ENCODE measurements around the gene ATAT1. TPM values are rescaled to one million over a fixed set of nuclear protein-coding genes. Genes with fewer than 3 reads are reported as not detected.

ATAT1 gene
- total and polyA plus RNA-seq, 10 donors = 2.4 to 9.7 (median 7.3) TPM

- intact Hi-C loops (cut with DNase I; ENCODE audit: low total_unique reads) = loop anchor here (10.0 kb wide), 1 partner anchor 188 kb away; the partner anchor contains the start of gene HLA-E
- peak; percentile 80 to 95 (median 89) for TF ChIP-seq CTCF (IDR thresholded peaks at IDR 0.05 in 8 of 11, conservative IDR thresholded peaks at IDR 0.05 in 3 of 11)
- peak; percentile 86 to 92 (median 88) for TF ChIP-seq POLR2AphosphoS5 (IDR thresholded peaks at IDR 0.05)
- TF ChIP-seq POLR2A (IDR thresholded peaks at IDR 0.05) = peak in 2 of 3 donors; percentile 20 to 34
- 0 to 1% (median 1%) methylated on average over 36 to 57 of the region's 57 CpGs for WGBS, 5 donors
Observed at GRCh38 chr6:30672445-30673253, 46.0 kb downstream of the ATAT1 start, which contains the start of gene DHX16. DHX16 (minus strand) TSS chr6:30673006; CDS start chr6:30672841, 165 bp downstream.

GRCh38 chr6:30676660-30677285 is 50.1 kb downstream of the ATAT1 start:
- intact Hi-C loops (cut with DNase I; ENCODE audit: low total_unique reads) = loop anchor here (10.0 kb wide), 1 partner anchor 192 kb away; the partner anchor contains the start of gene HLA-E
- no peak overlapping the region for H3K4me3 ChIP-seq
- DNase-seq = peak; percentile 41
- H3K36me3 ChIP-seq = peaks cover 7 to 63% (median 56%) of the 10 kb centered on the region in 6 donors
- no peaks in the 10 kb centered on the region for H3K9me3 ChIP-seq
- H3K4me1 ChIP-seq = peaks cover 39 to 78% (median 57%) of the 10 kb centered on the region in 6 donors
- 76 to 88% (median 87%) methylated on average over 10 of the region's 10 CpGs for WGBS, 5 donors
- peak; percentile 24 to 50 (median 29) for TF ChIP-seq POLR2AphosphoS5 (IDR thresholded peaks at IDR 0.05)
- TF ChIP-seq POLR2A (IDR thresholded peaks at IDR 0.05) = no peak
- no peak for TF ChIP-seq CTCF (IDR thresholded peaks at IDR 0.05 in 8 of 11, conservative IDR thresholded peaks at IDR 0.05 in 3 of 11)
- H3K27ac ChIP-seq = no peak overlapping the region
- H3K27me3 ChIP-seq (replicated peaks in 1 of 7) = no peaks in the 10 kb centered on the region

More at GRCh38 chr6:30672445-30673253, 46.0 kb downstream of the ATAT1 start, which contains the start of gene DHX16:
- DNase-seq = peak; percentile 95
- peaks cover 7 to 57% (median 49%) of the 10 kb centered on the region in 6 donors for H3K36me3 ChIP-seq
- H3K27ac ChIP-seq = peak within 1 kb of the TSS; percentile 40 to 93 (median 86)
- peaks cover 11 to 58% (median 31%) of the 10 kb centered on the region in 6 donors for H3K4me1 ChIP-seq
- H3K9me3 ChIP-seq = no peaks in the 10 kb centered on the region
- H3K27me3 ChIP-seq (replicated peaks in 1 of 7) = no peaks in the 10 kb centered on the region
- H3K4me3 ChIP-seq = peak within 1 kb of the TSS; percentile 88 to 100 (median 97)

GRCh38 chr6:30678964-30679726 is 52.5 kb downstream of the ATAT1 start:
- 4 to 12% (median 7%) methylated on average over 14 to 31 of the region's 31 CpGs for WGBS, 5 donors
- intact Hi-C loops (cut with DNase I; ENCODE audit: low total_unique reads) = loop anchor here (10.0 kb wide), 1 partner anchor 194 kb away; the partner anchor contains the start of gene HLA-E
- Histone ChIP-seq H3K4me1 (peaks cover 36 to 80% (median 57%) of the 10 kb centered on the region in 6 donors), H3K36me3 (peaks cover 7 to 66% (median 56%) of the 10 kb centered on the region in 6 donors), H3K27ac (peak overlapping the region; percentile 11 to 100 (median 98)), H3K27me3 (replicated peaks in 1 of 7) (no peaks in the 10 kb centered on the region), H3K4me3 (peak overlapping the region in 7 of 8 donors; percentile 25 to 99 (median 95)), H3K9me3 (no peaks in the 10 kb centered on the region)
- DNase-seq = peak; percentile 98
- TF ChIP-seq CTCF (IDR thresholded peaks at IDR 0.05 in 8 of 11, conservative IDR thresholded peaks at IDR 0.05 in 3 of 11) (peak; percentile 86 to 98 (median 97)), POLR2AphosphoS5 (IDR thresholded peaks at IDR 0.05) (peak; percentile 87 to 95 (median 89)), POLR2A (IDR thresholded peaks at IDR 0.05) (no peak)

Measured in spleen (tissue), 11 donors.